Thoracic aorta (tissue), 2 donors: ENCODE data around the gene CTIF. TPM values are rescaled to one million over a fixed set of nuclear protein-coding genes. Genes with fewer than 3 reads are reported as not detected.
A peak's percentile ranks its signal among the peaks of the same experiment; 100 is the strongest.
"Not testable (repeated sequence)": the region's sequence is repeated elsewhere in the genome, so short reads cannot be mapped to it uniquely, and the experiment has no call there.

Source experiments
- ATAC-seq: fragments of 150-250 bp; one replicate; pipeline ENCODE4 v1.8.0; 2017; ENCODE audit warnings: low read depth; ENCODE audit not compliant: insufficient number of reproducible peaks, low FRiP score
- DNase-seq: peaks from one replicate; pipeline ENCODE4 v3.0.0-alpha.2; 2020; ENCODE audit warnings: low spot score
- H3K27ac ChIP-seq, 2 donors: fragments of 200-600 bp; sonication (generic); 1 replicate in 1 of 2; 2 replicates in 1 of 2; pipeline ENCODE4 v1.5.1; 2016; ENCODE audit warnings: mild to moderate bottlenecking in 2 of 2, moderate library complexity in 2 of 2
- H3K27me3 ChIP-seq: fragments of 200-600 bp; sonication (generic); replicated peaks from 2 replicates; pipeline ENCODE4 v1.6.0; 2016; ENCODE audit warnings: mild to moderate bottlenecking; ENCODE audit not compliant: insufficient read depth
- H3K36me3 ChIP-seq: fragments of 200-600 bp; sonication (generic); one replicate; pipeline ENCODE4 v1.5.1; 2016
- H3K4me1 ChIP-seq, 2 donors: fragments of 200-600 bp; sonication (generic); 1 replicate in 1 of 2; 2 replicates in 1 of 2; pipeline versions ENCODE4 v1.5.1 to v1.6.0; 2016; ENCODE audit warnings: low read depth in 2 of 2, mild to moderate bottlenecking in 1 of 2; ENCODE audit not compliant: control insufficient read depth in 1 of 2
- H3K4me3 ChIP-seq: fragments of 200-600 bp; sonication (generic); 2 replicates; pipeline ENCODE4 v1.5.1; 2016; ENCODE audit warnings: mild to moderate bottlenecking
- H3K9me3 ChIP-seq: fragments of 200-600 bp; sonication (generic); 2 replicates; pipeline ENCODE4 v1.5.1; 2016
- CTCF ChIP-seq: fragments of 200-600 bp; sonication (generic); IDR thresholded peaks from one replicate; pipeline ENCODE4 v1.5.1; 2019; ENCODE audit warnings: antibody characterized with exemption
- total RNA-seq, 2 donors: library from RNA; depleted of rRNA; stranded (reverse); fragments of >200 nt; gene quantifications; one replicate each; pipeline versions ENCODE4 v1.1.0 to v1.2.3, GENCODE V29; 2016

CTIF gene
- total RNA-seq, 2 donors from 2014 or later = 63.3 to 125 TPM

GRCh38 chr18:48711651-48712486 is 173.0 kb downstream of the CTIF start:
- Histone ChIP-seq H3K4me1 (peaks cover 0 to 1% of the 10 kb centered on the region in 2 donors), H3K27me3 (no peaks in the 10 kb centered on the region), H3K4me3 (no peak overlapping the region), H3K27ac (no peak overlapping the region), H3K9me3 (no peaks in the 10 kb centered on the region), H3K36me3 (no peaks in the 10 kb centered on the region)
- DNase-seq (no peak), ATAC-seq (no peak)
- TF ChIP-seq CTCF = peak; percentile 54

DNA sequence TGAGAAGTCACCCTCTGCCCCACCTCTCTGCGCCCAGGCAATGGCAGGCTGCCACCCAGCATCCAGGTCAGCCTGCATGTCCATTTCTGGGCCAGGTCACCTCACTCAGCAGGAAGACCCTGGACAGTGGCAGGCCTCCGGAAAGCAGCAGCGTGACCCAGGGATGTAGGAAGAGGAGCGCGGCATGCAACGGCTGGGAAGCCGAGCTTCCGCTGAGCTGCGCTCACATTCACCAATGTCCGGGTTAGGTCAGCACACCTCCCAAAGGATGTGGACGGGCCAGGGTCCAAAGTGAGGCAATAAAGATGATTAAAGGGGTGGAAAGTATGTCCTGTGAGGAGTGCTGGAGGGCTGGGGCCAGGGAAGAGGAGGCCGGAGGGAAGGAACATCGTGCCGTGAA is 174.5 kb downstream of the CTIF start:
- no peak for TF ChIP-seq CTCF
- DNase-seq (no peak), ATAC-seq (no peak)
- Histone ChIP-seq H3K27me3 (no peaks in the 10 kb centered on the region), H3K9me3 (no peaks in the 10 kb centered on the region), H3K36me3 (no peaks in the 10 kb centered on the region), H3K4me1 (no peaks in the 10 kb centered on the region), H3K27ac (no peak overlapping the region), H3K4me3 (no peak overlapping the region)

DNA sequence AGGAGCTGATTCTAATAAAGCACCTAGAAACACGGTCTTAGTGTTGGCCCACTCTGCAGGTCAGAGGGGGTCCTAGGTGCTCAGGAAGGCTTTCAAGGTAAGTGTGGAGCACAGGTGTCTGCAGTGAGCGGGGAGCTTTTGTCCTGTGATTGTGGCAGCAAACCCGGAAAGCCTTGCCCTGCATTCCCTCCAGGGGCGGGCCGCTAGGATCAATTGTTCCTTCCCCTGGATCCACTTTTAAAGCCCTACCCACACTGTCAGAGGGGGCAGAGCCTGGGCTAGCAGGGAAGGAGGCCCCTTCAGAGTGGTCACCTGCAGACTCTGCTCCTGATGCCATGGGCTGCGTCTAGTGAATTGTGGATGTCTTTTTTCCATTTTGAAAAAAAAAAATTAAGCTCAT is 176.0 kb downstream of the CTIF start:
- TF ChIP-seq CTCF = no peak
- no peaks in the 10 kb centered on the region for H3K36me3 ChIP-seq

DNA sequence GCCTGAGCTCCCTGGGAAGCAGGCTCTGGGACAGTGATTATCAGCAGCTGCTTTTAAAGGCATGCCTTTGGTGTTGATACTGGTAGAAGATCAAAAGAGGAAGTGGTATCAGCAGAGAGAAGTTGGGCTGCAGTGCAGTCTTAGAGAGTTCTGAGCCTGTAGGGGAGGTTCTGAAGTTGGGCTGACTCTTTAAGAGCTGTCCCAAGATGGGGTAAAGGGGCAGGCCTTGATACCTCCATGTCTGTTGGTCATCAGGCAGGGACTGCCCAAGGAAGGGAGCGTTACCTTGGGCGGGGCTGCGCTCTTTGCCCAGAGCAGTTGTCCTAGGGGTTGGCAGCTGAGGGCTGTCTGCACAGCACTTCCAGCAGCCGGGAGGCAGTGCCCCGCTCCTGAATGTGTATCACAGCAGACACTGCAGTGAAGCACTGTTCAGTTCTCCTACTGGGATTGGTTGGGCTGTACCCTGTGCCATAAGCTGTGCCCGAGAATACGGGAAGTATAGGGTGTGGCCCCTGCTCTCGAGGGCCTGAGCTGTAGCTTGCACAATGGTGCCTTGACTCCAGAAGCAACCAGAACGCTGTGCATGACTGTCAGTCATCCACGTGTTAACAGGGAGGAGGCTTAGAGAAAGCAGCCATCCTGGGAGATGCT is 177.0 kb downstream of the CTIF start:
- no peak for ATAC-seq
- Histone ChIP-seq H3K27me3 (no peaks in the 10 kb centered on the region), H3K4me1 (peaks cover 10 to 15% of the 10 kb centered on the region in 2 donors), H3K36me3 (no peaks in the 10 kb centered on the region), H3K27ac (no peak overlapping the region), H3K4me3 (no peak overlapping the region), H3K9me3 (no peaks in the 10 kb centered on the region)
- TF ChIP-seq CTCF = no peak
- DNase-seq = no peak

More for the DNA sequence above, 176.0 kb downstream of the CTIF start:
- no peak for DNase-seq
- Histone ChIP-seq H3K4me1 (peaks cover under 1 to 6% of the 10 kb centered on the region in 2 donors), H3K4me3 (no peak overlapping the region), H3K9me3 (no peaks in the 10 kb centered on the region), H3K27ac (no peak overlapping the region), H3K27me3 (no peaks in the 10 kb centered on the region)
- no peak for ATAC-seq

DNA sequence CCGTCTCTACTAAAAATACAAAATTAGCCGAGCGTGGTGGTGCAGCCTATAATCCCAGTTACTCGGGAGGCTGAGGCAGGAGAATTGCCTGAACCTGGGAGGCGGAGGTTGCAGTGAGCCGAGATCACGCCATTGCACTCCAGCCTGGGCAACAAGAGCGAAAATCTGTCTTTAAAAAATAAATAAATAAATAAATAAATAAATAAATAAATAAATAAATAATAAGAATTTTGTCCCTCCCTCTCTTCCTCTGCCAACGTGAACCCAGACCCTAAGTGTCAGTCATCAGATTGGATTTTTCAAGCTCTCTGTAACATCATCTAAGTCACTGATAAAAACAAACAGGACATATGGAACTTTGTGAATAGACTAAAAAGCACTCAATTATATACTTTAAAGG is 178.4 kb downstream of the CTIF start:
- DNase-seq, ATAC-seq, H3K36me3 ChIP-seq, H3K27me3 ChIP-seq, H3K4me3 ChIP-seq, H3K27ac ChIP-seq, H3K9me3 ChIP-seq: not testable (repeated sequence)
- H3K4me1 ChIP-seq = peaks cover 11 to 26% of the 10 kb centered on the region in 2 donors
